Kidney capillary endothelial cell (primary cell): ENCODE results near the gene MARCHF11.

Experiments used
- DNase-seq: peaks from one replicate; pipeline ENCODE4 v3.0.0-alpha.2; 2018; ENCODE audit warnings: low spot score

The MARCHF11 gene

DNA sequence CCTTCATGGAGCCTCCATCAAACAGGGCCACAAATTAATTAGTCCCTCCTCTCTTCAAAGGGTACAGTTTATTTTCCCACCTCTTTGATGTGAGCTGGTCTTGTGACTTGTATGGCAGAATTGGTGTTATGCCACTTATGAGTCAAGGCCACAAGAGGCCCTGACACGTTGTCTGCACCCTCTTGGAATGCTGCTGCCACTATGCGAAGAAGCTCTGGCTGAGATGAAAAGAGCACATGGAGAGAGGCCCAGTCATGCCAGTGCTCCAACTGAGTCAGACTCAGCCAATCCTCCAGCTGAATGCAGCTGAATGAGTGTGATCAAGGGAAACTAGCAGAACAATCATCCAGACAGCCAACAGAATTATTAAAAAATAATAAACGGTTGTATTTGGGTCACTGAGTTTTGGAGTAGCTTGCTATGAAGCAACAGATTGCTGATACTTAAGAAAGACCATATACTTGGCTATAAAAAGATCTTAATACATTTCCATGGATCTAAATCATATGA is 128.3 kb downstream of the MARCHF11 start:
- no peak for DNase-seq

DNA sequence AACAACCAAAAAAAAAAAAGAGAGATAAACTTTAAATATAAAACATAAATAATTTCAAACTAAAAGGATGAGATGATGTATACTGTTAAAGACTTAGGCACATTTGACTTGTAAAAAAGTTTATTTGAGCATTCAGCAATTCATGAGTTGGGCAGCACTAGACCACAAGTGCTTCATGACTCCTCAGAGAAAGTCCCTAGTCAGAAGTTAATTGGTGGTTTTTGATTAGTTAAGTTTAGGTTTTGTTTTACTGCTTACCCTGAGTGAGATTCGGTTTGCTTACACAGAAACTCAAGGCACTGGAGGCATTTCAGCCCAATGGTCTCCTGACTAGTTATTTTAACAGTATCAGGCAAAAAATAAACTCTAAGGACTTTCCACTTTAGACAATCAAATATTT is 129.2 kb downstream of the MARCHF11 start:
- DNase-seq: no peak

DNA sequence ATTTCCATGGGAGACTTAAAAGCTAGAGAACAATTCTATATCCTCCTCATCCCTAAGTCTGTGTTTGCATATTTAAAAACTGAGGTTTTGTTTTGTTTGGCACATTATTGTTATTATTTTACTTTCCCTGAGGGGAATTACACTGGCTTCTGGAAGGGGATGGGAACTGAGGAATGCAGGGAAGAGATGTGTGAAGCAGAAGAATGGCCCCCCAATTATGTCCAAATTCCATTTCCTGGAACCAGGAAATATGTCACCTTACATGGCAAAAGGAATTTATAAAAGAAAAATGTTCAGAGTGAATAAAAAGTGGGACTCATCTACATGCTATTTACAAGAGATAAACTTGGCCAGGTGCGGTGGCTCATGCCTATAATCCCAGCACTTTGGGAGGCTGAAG is 129.8 kb downstream of the MARCHF11 start:
- no peak for DNase-seq

DNA sequence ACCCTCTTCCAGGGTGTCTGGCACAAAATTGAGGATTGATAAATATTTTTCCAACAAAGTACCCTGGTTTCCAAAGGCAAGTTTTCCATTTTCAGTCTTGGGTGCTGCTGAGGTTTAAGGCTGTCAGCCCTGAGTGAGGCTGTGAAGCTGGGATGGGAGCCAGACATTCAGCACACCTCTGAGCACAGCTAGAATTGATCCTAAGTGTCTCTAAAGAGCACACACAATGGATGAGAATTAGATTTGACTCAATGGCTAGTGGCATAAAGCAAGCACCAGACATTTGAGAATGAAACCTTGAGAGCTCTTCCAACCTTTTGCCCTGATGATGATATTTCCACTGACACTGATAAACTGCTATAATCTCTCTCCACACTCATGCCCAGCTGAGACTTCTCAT is 131.5 kb downstream of the MARCHF11 start:
- DNase-seq: no peak

DNA sequence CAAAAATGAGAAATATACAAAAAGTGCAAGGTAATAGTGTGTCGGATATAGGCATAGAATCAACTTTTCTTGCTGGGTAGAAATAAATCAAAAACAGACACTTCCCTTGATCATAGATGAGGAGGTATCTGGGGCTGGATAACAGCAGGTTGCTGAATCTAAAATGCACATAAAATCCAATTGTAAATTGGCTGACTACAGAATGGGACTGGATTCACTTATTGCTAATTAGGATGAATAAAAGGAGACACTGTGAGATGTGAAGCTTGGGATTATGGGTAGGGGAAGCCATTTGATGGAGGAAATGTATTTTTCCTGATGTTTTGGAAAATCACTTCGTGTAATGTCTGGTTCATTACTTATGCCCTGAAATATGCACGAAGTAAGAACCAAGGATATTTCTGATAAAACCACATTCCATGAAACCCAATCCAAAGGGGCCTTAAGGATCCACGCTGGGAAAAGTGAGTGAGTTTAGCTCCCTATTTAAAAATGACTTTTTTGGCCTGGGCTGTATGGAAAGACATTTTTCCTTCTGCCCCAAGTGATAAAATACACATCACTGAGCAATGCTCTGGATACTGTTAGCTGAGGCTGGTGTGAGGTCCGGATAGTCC is 136.1 kb downstream of the MARCHF11 start:
- no peak for DNase-seq

DNA sequence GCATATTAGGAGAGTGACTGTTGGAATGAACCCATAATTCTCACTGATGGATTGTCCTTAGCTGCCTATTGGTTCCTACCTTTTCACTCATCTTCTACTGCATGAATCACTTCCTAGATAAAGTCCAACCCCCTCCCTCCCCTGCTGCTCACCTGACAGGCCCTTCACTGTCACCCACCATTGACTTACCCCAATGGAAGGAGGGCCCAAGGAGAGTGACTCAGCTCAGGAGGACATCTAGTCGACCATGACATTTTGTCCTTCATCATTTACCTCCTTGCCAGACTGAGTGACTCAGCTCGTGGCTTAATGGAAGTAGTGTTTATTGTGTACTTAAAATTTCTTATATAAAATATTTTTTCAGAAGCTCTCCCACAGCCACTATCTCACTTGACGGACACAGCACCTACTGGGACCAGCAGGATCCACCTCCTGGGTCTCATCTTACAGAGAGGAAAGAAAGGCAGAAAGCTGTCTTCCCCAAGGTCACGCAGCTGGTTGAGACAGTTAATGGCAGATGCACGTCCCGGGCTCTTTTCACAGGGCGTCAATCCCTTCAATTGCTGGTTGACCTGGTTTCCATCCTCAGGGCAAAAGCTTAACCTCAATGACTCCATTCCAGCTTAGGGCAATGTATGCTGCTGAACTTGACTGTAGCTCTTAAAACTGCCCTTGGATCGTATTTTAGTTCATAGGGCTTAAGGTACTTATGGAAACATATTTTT is 142.3 kb downstream of the MARCHF11 start:
- DNase-seq: no peak

DNA sequence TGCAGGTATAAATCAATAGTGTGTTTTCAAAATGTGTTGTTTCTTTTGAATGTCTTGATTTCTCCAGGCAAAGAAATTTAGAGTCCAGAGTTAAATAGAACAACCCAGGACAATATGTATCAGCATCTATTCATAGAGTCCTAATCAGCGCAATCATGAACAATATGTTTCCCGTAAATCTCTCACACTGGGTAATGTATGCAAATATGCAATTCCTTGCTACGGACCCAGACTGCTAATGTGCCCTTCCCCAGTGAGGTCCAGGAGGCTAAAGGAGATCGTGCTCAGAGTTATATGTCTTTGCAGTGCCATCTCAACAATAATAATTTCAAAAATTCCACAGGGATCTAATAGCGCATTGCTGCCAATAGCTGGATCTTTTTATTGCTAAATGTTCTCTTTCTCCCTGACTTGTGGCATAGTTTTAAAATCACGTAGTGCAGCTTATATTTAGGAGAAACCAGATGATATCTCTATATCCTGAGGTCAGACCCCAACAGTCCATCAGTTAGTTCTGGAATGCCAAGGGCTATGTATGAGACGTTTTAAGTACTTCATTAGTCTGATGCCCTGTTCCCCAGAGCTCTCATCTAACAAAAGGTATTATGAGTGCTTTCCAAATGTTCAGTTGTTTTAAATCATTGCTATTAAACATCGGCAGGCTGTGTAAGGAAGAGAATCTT is 145.1 kb downstream of the MARCHF11 start:
- DNase-seq: no peak

DNA sequence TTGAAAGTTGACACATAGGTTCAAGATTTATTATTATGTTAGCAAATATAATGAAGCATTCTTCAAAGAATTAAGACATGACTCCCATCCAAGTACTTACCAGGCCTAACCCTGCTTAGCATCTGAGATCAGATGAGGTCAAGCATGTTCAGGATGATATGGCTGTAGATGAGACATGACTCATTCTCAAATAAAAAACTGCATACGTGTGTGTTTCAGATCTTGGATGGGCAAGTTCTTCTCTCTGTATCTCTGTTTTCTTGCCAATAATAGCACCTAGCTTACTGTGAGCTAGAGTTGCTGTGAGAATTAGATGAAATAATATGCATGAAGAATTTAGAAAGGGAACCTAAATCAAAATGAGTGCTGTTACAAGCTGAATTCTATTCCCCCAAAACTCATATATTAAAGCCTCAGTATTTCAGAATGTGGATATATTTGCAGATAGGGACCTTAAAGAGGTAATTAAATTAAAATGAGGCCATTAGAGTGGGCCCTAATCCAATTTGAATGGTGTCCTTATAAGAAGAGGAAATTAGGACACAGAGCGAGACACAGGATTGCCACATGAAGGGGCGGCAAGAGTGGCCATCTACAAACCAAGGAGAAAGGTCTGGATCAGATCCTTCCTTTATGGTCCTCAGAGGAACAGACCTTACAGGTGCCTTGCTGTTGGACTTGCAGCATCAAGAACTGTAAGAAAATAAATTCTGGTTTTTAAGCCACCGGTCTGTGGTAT is 146.2 kb downstream of the MARCHF11 start:
- DNase-seq: no peak

DNA sequence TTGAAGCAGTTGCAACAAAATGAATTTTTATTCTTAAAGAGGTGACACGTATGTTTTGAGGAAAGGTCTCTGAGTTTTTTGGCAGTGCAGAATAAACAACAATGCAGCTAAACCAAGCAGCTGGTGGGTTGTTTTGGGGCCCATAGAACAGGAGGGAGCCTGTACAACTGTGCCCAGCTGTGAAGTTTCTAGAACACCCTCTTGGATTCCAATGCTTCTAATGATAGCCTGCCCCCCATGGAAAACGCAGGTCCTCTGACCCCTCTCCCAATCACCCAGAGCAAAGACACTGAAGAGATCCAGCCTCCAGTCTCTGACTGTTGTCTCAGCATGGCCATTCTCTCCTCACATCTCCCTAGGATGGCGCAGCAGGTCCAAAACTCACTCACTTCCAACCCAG is 150.9 kb downstream of the MARCHF11 start:
- DNase-seq: no peak

DNA sequence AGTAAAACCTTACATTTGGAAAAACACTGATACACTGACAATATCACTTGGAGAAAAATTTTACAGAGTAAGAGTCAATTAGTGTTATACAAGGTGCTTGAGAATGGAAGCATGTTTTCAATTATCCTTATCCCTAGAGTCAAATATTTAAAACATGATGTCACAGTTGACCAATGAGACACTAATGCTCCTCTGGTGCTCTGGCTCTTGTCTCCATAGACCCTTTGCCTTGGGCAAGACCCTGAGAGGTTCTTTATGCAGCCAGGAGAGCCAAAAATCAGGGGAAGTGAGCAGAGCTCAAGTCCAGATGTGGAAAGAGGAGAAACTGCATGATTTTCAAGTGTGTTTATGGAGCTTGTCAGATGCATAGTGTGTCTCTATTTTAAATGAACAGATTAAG is 153.9 kb downstream of the MARCHF11 start:
- DNase-seq: no peak

DNA sequence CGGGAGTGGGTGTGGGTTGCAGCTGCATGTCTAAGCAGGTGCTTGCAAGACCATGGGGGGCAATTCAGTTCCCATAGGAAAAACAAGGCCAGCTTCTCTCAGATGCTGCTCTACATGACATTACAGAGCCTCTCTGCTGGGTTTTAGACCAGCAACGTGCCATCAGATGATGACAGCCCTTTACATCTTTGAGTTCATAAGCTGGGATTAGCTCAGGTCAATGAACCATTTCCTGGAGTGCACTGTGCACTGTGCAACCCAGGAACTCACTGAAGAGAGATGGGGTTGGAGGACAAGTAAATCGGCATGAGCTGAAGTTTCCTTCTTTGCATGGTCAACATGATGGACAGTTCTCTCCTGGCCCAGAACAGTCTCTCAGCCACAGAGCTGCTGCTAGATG is 160.6 kb downstream of the MARCHF11 start:
- DNase-seq: no peak

DNA sequence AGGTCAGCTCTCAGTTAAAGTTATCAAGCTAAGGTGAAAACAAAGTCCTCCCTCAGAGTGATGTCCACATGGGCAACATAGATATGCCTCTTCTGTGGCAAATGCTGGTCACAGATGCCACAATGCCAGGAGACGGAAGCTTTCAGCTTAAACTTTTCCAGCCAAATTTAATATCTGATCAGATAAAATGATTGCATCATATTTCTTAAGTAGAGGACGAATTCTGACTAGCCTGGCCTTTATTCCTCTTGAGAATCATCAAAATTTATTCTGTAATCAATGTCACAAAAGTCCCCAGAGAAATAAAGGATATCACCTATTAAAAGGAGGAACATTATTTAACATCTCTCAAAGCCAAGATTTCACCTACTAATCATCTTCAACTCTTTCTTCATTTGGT is 161.9 kb downstream of the MARCHF11 start:
- DNase-seq: no peak
